Kidney epithelial cell (primary cell): ENCODE data around the gene ST3GAL5. TPM values are rescaled to one million over a fixed set of nuclear protein-coding genes. Genes with fewer than 3 reads are reported as not detected.

Source experiments
- DNase-seq: peaks from one replicate; pipeline ENCODE4 v3.0.0-alpha.2; 2010; ENCODE audit warnings: low read depth
- H3K27me3 ChIP-seq: 2 replicates; pipeline ENCODE4 v1.6.0; 2011; ENCODE audit warnings: low read length; ENCODE audit not compliant: control insufficient read depth, insufficient read depth
- H3K36me3 ChIP-seq: 2 replicates; pipeline ENCODE4 v1.5.1; 2011; ENCODE audit warnings: low read length; ENCODE audit not compliant: control insufficient read depth, insufficient read depth
- H3K4me3 ChIP-seq: 2 replicates; pipeline ENCODE4 v1.5.1; 2011; ENCODE audit warnings: low read depth, mild to moderate bottlenecking, control low read depth, low read length
- total RNA-seq: library from RNA; depleted of rRNA; stranded (reverse); fragments of >200 nt; gene quantifications from 2 replicates; pipeline ENCODE4 v1.2.3, GENCODE V29; 2015
- TF ChIP-seq, protein P1 (sequence below): IDR thresholded peaks from 2 replicates; pipeline ENCODE4 v1.5.1; 2011; ENCODE audit warnings: mild to moderate bottlenecking, moderate library complexity, low read length, control low read depth, inconsistent platforms; ENCODE audit not compliant: insufficient read depth, poor library complexity, severe bottlenecking

Gene ST3GAL5
- total RNA-seq, 1 donor from 2014 or later = 3.0 TPM

DNA sequence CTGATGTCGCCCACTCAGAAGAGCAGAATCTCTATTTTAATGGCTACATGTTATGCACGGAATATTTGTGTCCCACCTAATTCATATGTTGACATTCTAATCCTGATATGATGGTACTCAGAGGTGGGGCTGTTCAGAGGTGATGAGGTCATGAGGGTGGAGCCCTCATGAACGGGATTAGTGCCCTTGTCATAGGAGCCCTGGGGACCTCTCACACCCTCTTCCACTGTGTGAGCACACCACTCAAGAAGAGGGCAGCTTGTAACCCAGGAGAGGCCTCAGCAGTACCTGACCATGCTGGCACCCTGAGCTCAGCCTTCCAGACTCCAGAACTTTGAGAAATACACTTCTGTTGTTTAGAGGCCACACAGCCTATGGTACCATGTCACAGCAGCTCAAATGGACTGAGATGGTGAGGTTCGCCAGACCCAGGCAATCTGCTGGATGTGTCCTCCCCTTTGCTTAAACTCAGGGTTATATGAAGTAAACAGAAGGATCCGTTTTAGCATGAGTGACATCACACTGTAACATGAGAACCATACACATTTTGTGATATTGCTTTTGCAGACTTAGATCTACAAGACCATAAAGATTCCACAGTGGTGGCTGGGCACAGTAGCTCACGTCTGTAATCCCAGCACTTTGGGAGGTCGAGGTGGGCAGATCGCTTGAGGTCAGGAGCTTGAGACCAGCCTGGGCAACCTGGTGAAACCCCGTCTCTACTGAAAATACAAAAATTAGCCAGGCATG lies 86.3 kb downstream of the ST3GAL5 start:
- H3K4me3 ChIP-seq = no peak overlapping the region
- no peaks in the 10 kb centered on the region for H3K27me3 ChIP-seq
- no peaks in the 10 kb centered on the region for H3K36me3 ChIP-seq
- no peak for DNase-seq
- TF ChIP-seq, protein P1, sequence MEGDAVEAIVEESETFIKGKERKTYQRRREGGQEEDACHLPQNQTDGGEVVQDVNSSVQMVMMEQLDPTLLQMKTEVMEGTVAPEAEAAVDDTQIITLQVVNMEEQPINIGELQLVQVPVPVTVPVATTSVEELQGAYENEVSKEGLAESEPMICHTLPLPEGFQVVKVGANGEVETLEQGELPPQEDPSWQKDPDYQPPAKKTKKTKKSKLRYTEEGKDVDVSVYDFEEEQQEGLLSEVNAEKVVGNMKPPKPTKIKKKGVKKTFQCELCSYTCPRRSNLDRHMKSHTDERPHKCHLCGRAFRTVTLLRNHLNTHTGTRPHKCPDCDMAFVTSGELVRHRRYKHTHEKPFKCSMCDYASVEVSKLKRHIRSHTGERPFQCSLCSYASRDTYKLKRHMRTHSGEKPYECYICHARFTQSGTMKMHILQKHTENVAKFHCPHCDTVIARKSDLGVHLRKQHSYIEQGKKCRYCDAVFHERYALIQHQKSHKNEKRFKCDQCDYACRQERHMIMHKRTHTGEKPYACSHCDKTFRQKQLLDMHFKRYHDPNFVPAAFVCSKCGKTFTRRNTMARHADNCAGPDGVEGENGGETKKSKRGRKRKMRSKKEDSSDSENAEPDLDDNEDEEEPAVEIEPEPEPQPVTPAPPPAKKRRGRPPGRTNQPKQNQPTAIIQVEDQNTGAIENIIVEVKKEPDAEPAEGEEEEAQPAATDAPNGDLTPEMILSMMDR = no peak

DNA sequence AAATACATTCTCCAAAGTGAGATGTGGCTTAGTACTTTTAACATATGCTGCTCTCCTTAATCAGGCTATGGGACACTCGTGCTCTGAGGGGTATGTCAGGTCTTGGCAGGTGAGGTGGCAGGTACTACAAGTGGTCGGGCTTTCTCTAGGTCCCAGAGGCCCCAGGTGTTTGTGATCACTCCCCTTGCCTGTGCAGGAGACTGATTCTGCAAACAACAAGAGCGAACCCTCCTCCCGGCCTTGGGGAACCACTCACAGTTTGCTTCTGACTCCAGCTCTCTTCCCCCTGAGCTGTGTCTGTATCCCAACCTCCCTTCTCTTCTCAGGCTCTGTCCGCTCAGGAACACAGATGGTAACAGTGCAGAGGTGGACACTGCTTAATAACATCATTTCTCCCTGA lies 86.9 kb downstream of the ST3GAL5 start:
- H3K27me3 ChIP-seq = no peaks in the 10 kb centered on the region
- no peaks in the 10 kb centered on the region for H3K36me3 ChIP-seq
- H3K4me3 ChIP-seq = no peak overlapping the region
- TF ChIP-seq, protein P1 = no peak
- no peak for DNase-seq

DNA sequence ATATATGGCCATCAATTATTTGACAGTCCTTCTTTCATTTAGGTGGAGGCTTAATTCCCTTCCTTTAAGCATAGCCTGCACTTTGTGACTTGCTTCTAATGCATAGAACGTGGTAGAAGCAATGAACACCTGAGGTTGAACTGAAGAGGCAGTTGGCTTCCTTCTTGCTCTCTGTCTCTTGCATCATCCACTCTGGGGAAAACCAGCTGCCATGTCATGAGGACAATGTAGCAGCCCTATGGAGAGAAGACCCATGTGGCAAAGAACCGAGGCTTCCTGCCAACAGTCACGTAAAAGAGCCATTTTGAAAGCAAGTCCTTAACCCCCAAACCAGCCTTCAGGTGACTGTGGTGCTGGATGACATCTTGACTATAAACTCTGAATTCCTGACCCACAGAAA lies 88.2 kb downstream of the ST3GAL5 start:
- no peaks in the 10 kb centered on the region for H3K36me3 ChIP-seq
- H3K4me3 ChIP-seq = no peak overlapping the region
- no peaks in the 10 kb centered on the region for H3K27me3 ChIP-seq
- DNase-seq = no peak
- TF ChIP-seq, protein P1 = no peak

DNA sequence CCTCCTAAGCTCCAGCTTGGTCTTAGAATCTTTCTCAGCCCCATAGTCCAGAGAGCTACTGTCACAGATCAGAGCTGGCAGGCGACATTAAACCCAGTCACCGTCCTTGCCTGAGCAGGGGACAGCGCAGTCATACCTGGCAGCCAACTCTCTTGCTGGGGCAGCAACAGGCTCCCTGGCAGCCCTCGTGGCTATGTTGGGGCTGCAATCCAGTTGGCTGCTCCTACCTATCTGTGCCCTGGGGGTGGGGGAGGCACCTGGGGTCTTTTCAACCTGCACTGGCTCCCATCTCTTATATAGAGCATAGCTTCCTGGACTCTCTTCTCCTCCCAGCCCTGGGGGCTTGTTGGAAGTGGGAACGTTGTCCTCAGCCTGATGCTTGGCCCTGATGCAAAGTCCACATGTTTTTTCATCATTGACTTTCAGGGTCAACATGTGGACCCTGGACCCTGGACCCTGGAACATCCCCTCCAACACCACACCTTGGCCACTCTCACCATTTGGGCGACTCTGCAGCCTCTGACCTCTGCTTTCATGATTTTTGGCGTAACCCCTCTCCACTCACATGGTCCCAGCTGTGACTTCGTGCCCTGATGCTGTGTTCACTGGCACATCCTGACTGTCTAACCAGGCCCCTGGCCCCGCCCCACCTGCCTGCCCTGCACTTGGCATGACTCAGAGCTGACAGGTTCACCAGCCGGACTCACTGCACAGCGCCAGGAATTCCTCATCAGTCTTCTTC lies 89.4 kb downstream of the ST3GAL5 start:
- H3K27me3 ChIP-seq = peaks cover 2% of the 10 kb centered on the region
- DNase-seq = peak; percentile 32
- TF ChIP-seq, protein P1 = no peak
- no peak overlapping the region for H3K4me3 ChIP-seq
- no peaks in the 10 kb centered on the region for H3K36me3 ChIP-seq

DNA sequence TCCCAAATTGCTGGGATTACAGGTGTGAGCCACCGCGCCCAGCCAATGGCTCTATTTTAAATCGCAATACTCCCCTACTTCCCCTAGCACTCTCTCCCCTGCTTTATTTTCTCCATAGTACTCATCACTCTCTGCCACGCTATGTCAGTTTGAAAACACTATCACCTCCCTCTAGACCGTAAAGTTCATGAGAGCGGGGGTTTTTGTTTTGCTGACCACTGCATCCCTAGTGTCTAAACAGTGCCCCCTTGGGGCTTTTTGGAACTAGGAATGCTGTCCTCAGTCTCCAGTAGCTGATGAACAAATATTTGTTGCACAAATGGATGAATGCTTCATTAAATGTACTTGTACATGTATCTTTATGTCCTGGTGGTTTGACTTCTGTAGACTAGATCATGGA lies 90.9 kb downstream of the ST3GAL5 start:
- TF ChIP-seq, protein P1 = peak; percentile 52
- H3K4me3 ChIP-seq = no peak overlapping the region
- peaks cover 2% of the 10 kb centered on the region for H3K27me3 ChIP-seq
- H3K36me3 ChIP-seq = no peaks in the 10 kb centered on the region
- no peak for DNase-seq

DNA sequence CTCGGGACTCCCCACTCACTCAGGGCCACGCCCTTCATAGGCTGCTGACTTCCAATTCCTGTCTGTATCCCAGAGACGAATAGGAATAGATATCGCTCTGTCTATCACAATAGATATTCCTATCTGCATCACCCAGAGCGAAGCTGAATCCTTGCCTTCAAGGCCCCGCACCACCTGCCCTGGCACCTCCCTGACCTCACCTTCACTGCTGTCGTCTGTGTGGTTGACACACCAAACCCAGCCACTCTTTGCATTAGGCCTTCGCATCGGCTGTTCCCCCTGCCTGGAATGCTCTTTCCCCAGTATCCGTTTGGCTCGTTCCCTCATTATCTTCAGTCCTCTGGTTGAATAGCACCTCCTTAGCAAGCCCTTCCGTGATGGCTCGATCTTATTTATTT lies 91.5 kb downstream of the ST3GAL5 start:
- Histone ChIP-seq H3K4me3 (no peak overlapping the region), H3K36me3 (no peaks in the 10 kb centered on the region), H3K27me3 (peaks cover 2% of the 10 kb centered on the region)
- DNase-seq = no peak
- TF ChIP-seq, protein P1 = no peak
